ENCODE results near the gene ZCCHC7. TPM values are rescaled to one million over a fixed set of nuclear protein-coding genes. Genes with fewer than 3 reads are reported as not detected.
A peak's percentile ranks its signal among the peaks of the same experiment; 100 is the strongest.
"Not testable (repeated sequence)": the region's sequence is repeated elsewhere in the genome, so short reads cannot be mapped to it uniquely, and the experiment has no call there.

Gene ZCCHC7
- total RNA-seq, 2 experiments from 2014 or later: 20.1 to 20.6 TPM

DNA sequence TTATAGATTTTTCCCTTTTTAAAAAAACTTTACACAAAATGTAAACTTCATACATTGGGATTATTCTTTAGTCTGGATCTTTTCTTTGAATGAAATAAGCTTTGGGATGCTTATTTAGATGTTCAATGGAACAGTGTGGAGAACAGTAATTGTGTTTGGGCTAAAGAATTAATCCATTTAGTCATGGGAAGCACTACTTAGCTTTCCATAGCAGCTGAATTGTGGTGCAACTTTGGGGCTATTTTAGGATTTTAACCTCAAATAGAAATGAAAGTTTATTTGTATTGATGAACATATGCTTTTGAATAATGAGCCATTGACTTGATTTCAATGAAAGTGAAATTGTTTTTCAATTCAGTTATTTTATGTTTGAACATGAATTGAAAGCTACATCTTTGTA lies 72.4 kb downstream of the ZCCHC7 start:
- DNase-seq (no peak), ATAC-seq (no peak)
- Mint-ChIP-seq H3K27me3 (no peaks in the 10 kb centered on the region), H3K4me1 (peaks cover 19% of the 10 kb centered on the region), H3K27ac (no peak overlapping the region), H3K4me3 (no peak overlapping the region), H3K36me3 (peaks cover 21% of the 10 kb centered on the region), H3K9me3 (ENCODE audit: low read depth) (no peaks in the 10 kb centered on the region)
- CTCF ChIA-PET: interaction anchor here (1.3 kb wide), 1 partner anchor 16 kb away, joined by 3 read pairs; no protein-coding TSS in a partner anchor

DNA sequence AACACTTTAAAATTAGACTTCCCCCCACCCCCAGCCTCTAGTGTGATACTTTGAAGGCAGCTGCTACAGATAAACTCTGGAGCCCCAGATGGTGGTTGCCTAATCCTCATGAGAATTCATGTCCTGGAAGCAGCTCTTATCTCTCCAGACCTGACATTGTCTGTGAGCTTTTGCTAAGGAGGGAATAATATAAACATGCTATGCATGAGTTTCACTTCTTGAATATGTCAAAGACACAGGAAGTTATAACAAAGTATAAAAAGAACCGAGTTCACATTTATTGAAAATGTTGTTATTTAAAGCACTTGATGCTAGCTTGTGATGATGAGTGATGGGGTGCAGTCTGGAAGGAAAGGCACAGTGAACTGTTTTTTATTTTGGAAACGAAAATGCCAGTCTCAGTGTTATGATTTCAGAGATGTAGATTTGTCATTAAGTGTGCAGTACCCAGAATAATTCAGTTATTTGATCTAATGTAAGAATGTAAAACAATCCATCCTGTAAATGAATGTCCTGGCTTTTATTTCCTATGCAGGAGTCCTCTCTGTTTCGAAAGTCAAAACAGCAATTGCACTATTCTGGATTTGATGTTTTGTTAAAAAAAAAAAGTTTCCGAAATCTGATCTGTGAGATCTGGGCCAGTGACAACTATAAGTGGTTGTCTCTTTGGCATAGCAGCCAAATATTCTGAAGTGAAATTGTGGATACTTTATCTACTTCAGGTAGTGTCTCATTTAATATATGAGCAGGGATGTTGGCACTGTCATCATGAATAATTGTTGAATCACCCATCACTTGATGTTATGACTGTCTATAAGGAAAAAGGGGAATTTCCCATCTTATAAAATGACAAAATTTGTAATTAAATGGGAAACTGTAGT lies 77.0 kb downstream of the ZCCHC7 start:
- no peak for DNase-seq
- H3K27me3 Mint-ChIP-seq: no peaks in the 10 kb centered on the region
- no peak overlapping the region for H3K27ac Mint-ChIP-seq

DNA sequence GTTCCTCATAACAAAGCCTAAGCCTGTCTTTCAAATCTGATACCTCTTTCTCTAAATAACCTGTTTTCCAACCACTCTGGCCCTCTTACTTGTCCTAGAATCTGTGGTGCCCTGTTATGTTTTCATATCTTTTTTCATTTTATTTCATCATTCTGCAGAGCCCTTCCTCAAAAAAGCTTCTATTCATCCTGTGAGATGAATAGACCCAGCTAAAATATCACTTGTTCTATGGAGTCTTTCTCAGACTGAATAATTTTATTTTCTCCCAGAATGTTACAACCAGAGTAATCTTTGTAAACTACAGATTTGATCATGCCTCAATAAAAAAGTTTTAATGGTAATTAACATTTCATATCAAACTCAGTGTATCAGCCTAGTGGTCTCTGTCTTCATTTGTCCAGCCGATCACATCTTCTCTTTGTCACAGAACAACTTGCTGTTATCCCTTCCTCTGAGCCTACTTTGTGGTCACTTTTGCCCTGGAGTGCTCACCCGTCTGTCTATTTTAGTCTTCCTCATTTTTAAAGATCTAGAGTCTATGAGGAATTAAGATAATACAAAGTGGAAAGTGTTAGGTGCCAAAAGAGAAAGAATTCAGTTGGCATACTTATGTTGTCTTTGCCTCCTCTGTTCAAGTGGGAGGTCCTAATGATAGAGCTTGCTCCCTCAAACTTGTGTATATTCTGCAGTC lies 77.8 kb downstream of the ZCCHC7 start:
- Mint-ChIP-seq H3K4me1 (peaks cover 39% of the 10 kb centered on the region), H3K9me3 (ENCODE audit: low read depth) (peaks cover 2% of the 10 kb centered on the region), H3K27ac (no peak overlapping the region), H3K4me3 (no peak overlapping the region), H3K36me3 (peaks cover 32% of the 10 kb centered on the region), H3K27me3 (no peaks in the 10 kb centered on the region)
- ATAC-seq: no peak
- no peak for DNase-seq
- CTCF ChIA-PET: no interaction called here

More for the DNA sequence above, 77.0 kb downstream of the ZCCHC7 start:
- CTCF ChIA-PET: interaction anchor here (0.5 to 1.7 kb wide), 2 partner anchors 13 to 46 kb away, joined by 4 read pairs; no protein-coding TSS in a partner anchor
- Mint-ChIP-seq H3K9me3 (ENCODE audit: low read depth) (peaks cover 2% of the 10 kb centered on the region), H3K4me3 (no peak overlapping the region), H3K4me1 (peaks cover 39% of the 10 kb centered on the region), H3K36me3 (peaks cover 26% of the 10 kb centered on the region)
- no peak for ATAC-seq

DNA sequence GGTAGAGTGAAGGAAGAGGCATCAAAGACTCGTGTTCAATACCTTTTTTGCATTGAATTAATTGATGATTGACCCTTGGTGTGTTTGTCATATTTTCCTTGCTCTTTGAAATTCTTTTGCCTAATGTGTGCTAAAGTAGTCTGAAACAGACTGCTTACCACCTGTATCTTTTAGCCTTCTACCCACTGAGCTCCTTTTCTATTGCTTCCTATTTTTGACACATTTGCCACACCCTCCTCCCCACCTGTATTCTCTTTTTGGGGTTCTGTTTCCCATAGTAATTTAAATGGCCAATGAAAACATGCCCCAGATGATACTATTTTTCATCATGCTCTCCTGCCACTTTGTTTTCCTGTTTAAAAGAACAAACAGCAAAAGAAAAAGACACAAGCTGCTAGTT lies 78.5 kb downstream of the ZCCHC7 start:
- no peak for ATAC-seq
- H3K36me3 Mint-ChIP-seq: peaks cover 36% of the 10 kb centered on the region
- peaks cover 5% of the 10 kb centered on the region for H3K9me3 Mint-ChIP-seq (ENCODE audit: low read depth)
- CTCF ChIA-PET: no interaction called here
- H3K4me1 Mint-ChIP-seq: peaks cover 39% of the 10 kb centered on the region
- H3K27ac Mint-ChIP-seq: no peak overlapping the region
- H3K4me3 Mint-ChIP-seq: no peak overlapping the region
- no peak for DNase-seq
- no peaks in the 10 kb centered on the region for H3K27me3 Mint-ChIP-seq

DNA sequence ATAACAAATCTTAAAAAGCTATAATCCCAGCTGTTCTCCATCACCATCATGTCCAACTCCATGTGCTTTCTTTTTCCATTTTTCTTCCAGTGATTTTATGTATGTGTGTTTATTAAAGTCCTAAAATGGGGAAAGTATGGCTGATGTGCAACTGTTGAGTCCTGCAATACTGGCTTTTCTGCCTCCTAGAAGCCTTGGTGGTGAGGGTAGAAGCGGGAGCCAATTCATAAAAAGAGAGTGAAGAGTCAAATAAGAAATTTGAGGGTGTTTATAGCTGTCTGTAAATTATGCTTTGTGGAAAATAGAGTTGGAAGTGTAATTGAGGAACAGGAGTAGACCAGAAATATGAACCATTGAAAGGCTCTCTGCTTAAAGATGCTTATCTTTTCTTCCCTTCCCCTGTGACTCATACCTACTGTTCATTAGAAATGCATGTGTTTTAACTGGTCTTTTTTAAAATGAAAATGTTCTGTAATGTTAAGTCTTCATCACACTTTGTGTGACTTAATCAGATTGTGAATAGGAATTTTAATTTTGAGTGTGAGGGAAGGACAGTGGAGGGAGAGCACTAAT lies 80.1 kb downstream of the ZCCHC7 start:
- H3K4me3 Mint-ChIP-seq: no peak overlapping the region
- CTCF ChIA-PET: no interaction called here
- no peaks in the 10 kb centered on the region for H3K27me3 Mint-ChIP-seq

DNA sequence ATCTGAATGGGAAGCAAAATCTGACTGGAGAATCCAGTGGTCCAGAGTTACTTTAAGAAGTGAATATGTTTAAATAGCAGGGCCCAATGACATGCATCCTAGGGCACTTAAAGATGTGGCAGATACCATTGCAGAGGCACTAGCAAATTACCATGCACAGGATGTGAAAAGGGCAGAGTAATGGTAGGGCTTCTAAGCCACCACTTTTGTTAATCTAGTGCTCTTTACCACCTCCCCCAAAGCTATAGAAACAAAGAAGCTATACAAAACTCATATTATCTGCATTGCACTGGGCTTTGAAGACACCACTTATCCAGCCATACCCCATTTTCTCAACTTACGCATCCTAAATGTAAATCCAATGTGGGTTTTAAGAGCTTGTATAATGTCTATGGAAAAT lies 81.2 kb downstream of the ZCCHC7 start:
- H3K27ac Mint-ChIP-seq: no peak overlapping the region
- no peak overlapping the region for H3K4me3 Mint-ChIP-seq
- peaks cover 42% of the 10 kb centered on the region for H3K36me3 Mint-ChIP-seq
- H3K4me1 Mint-ChIP-seq: peaks cover 39% of the 10 kb centered on the region
- ATAC-seq (no peak), DNase-seq (no peak)
- CTCF ChIA-PET: interaction anchor here (1.4 kb wide), 1 partner anchor 11 kb away, joined by 4 read pairs; no protein-coding TSS in a partner anchor
- peaks cover 5% of the 10 kb centered on the region for H3K9me3 Mint-ChIP-seq (ENCODE audit: low read depth)
- no peaks in the 10 kb centered on the region for H3K27me3 Mint-ChIP-seq

More for the DNA sequence above, 80.1 kb downstream of the ZCCHC7 start:
- Mint-ChIP-seq H3K27ac (peak overlapping the region; percentile 64), H3K4me1 (peaks cover 39% of the 10 kb centered on the region), H3K9me3 (ENCODE audit: low read depth) (peaks cover 5% of the 10 kb centered on the region), H3K36me3 (peaks cover 41% of the 10 kb centered on the region)
- ATAC-seq (peak; percentile 83), DNase-seq (no peak)

DNA sequence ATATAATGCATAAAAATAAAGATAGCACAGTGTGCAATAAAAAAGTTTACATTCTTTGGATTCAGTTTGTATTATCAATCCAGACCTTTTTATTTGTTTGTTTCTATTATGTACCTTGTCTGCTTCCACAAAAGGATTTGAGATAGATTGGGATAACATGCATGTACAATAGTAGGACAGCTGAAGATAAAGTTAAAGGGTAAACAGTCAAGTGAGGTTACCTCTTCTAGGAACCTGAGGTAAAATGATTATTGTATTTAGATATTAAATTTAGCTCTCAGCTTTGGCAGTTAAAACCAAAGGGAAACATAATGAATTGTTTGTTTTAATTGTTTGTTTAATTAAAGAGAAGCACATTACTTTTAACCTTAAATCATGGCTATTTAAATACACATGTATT lies 81.7 kb downstream of the ZCCHC7 start:
- CTCF ChIA-PET: interaction anchor here (1.4 kb wide), 1 partner anchor 12 kb away, joined by 4 read pairs; no protein-coding TSS in a partner anchor
- Mint-ChIP-seq H3K4me1 (peaks cover 37% of the 10 kb centered on the region), H3K36me3 (peaks cover 46% of the 10 kb centered on the region), H3K9me3 (ENCODE audit: low read depth) (peaks cover 5% of the 10 kb centered on the region), H3K4me3 (no peak overlapping the region), H3K27ac (no peak overlapping the region), H3K27me3 (no peaks in the 10 kb centered on the region)
- DNase-seq (no peak), ATAC-seq (no peak)

DNA sequence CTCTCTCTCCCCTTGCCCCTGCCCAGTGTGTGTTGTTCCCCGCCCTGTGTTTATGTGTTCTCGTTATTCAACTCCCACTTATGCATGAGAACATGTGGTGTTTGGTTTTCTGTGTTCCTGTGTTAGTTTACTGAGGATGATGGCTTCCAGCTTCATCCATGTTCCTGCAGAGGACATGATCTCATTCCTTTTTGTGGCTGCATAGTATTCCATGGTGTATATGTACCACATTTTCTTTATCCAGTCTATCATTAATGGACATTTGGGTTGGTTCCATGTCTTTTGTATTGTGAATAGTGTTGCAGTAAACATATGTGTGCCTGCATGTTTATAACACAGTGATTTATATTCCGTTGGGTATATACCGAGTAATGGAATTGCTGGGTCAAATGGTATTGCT lies 83.1 kb downstream of the ZCCHC7 start:
- ATAC-seq; H3K27ac Mint-ChIP-seq; H3K4me3 Mint-ChIP-seq; DNase-seq; H3K27me3 Mint-ChIP-seq; CTCF ChIA-PET; H3K9me3 Mint-ChIP-seq (ENCODE audit: low read depth): not testable (repeated sequence)
- H3K36me3 Mint-ChIP-seq: peaks cover 52% of the 10 kb centered on the region
- H3K4me1 Mint-ChIP-seq: peaks cover 24% of the 10 kb centered on the region

DNA sequence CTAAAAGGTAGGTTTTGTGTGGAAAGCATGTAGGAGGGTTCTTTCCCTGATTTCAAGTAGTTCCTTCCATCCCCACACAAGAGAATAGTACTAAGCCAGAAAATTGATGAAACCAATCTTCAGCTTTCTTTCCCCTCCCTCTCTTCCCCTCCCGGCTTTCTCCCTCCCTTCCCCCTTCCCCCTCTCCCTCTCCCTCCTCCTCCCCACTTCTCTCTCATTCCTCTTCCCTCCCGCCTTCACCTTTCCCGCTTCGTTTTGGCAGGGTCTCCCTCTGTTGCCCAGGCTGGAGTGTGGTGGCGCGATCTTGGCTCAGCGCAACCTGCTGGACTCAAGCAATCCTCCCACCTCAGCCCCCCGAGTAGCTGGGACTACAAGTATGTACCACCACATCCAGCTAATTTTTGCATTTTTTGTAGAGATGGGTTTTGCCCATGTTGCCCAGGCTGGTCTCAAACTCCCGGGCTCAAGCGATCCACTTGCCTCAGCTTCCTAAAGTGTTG lies 85.8 kb downstream of the ZCCHC7 start:
- Mint-ChIP-seq H3K27me3 (no peaks in the 10 kb centered on the region), H3K36me3 (peaks cover 47% of the 10 kb centered on the region), H3K27ac (no peak overlapping the region), H3K4me3 (no peak overlapping the region), H3K4me1 (peaks cover 22% of the 10 kb centered on the region), H3K9me3 (ENCODE audit: low read depth) (peaks cover 3% of the 10 kb centered on the region)
- DNase-seq (no peak), ATAC-seq (no peak)
- CTCF ChIA-PET: no interaction called here

DNA sequence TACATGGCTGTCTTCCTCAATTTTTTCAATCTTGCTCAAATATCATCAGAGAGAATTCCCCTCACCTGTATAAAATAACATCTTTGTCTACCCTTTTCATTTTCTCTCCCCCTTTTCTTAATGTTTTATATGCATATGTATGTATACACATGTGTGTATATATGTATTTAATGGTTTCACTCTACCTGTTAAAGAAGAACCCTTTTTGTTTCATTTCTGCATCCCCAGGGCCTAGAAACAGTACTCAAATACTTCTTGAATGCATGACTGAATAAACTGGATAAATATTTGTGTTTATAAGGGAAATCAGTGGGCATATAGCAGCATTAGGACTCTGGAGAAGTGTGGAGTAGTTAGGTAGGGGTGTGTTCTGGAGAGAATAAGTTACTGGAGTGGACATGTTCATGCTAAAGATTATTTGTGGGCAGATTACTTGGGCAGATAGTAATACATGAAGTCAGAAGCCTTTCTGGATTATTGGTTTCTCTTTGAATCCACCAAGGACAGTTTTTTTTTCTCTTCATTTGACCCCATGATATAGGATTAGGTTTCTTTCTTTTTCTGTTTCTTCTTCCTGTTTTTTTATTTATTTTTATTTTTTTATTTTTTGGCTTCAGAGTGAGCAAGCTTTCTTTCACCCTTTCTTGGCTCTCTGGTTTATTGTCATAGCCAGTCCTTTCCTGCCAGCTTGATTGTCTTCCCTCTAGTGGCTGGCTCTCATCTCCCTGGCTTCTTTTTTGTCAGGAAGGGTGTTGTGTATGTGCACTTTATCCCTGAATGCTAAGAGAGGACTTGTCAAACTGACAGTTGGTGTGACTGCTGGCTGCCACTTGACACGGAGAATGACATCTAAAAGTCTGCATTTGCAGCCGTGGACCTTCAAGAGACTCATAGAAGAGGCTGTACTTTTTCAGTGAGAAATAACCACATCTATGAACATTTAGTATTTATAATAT lies 89.3 kb downstream of the ZCCHC7 start:
- H3K27ac Mint-ChIP-seq: no peak overlapping the region
- H3K27me3 Mint-ChIP-seq: no peaks in the 10 kb centered on the region
- DNase-seq (no peak), ATAC-seq (no peak)
- H3K4me1 Mint-ChIP-seq: peaks cover 25% of the 10 kb centered on the region
- no peaks in the 10 kb centered on the region for H3K9me3 Mint-ChIP-seq (ENCODE audit: low read depth)
- H3K4me3 Mint-ChIP-seq: no peak overlapping the region
- CTCF ChIA-PET: no interaction called here
- peaks cover 24% of the 10 kb centered on the region for H3K36me3 Mint-ChIP-seq

DNA sequence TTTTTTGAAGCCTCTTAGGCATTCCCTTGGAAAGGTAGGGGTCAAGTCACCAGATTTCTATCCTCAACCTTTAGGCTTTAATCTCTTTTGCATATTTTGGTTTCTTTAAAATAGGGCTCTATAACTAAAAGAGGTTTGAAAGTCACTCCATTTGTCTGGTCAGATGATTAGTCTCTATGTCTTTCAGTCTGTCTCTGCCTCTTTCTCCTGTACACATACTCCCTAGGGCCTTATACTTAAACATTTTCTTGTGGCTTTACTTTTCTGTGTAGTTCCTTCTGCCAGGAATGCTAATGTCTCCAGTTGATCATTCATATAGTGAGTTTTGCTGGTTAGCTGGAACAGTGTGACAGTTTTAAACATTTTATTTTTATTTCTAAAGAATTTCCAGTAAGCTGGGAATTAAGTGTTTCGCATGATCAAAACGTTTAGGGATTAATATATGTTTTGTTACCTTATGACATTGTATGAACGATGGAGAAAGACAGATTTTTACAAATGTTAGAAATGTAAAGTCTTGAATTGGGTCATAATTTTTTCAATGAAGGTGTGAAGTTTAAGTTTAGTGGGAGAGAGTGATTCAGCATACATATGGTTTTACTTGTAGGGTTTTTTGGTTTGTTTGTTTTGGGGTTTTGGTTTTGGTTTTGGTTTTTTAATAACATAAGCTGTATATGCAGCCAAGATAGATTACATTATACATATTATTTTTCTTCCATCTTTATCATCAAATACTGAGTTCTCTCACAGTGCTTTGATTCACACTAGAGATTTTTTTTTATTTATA lies 90.6 kb downstream of the ZCCHC7 start:
- DNase-seq: no peak
- no peak overlapping the region for H3K4me3 Mint-ChIP-seq
- H3K27me3 Mint-ChIP-seq: no peaks in the 10 kb centered on the region
- H3K36me3 Mint-ChIP-seq: peaks cover 17% of the 10 kb centered on the region
- CTCF ChIA-PET: interaction anchor here (0.8 kb wide), 1 partner anchor 100 kb away, joined by 3 read pairs; no protein-coding TSS in a partner anchor
- no peaks in the 10 kb centered on the region for H3K9me3 Mint-ChIP-seq (ENCODE audit: low read depth)
- peaks cover 25% of the 10 kb centered on the region for H3K4me1 Mint-ChIP-seq
- peak overlapping the region; percentile 14 for H3K27ac Mint-ChIP-seq
- peak; percentile 49 for ATAC-seq

DNA sequence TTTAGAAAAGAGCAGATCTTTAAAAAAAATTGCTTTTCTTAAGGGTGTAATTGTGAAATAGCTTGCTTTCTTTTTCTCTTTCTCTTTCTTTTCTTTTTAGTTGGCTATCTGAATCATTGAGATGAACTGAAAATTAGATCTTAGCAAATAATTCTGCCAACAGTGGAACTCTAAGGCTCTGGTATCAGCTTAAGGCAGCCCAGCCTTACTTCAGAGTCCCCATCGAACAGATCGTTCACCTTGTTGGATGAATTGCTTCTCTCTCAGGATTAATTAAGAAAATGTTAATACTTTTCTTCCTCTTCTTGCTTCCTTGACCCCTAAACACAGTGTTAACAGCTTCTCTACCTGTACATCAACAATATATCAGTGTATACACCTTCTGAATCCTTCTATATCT lies 92.1 kb downstream of the ZCCHC7 start:
- Mint-ChIP-seq H3K36me3 (peaks cover 13% of the 10 kb centered on the region), H3K27ac (no peak overlapping the region), H3K9me3 (ENCODE audit: low read depth) (no peaks in the 10 kb centered on the region), H3K27me3 (no peaks in the 10 kb centered on the region), H3K4me3 (no peak overlapping the region), H3K4me1 (peaks cover 25% of the 10 kb centered on the region)
- ATAC-seq (no peak), DNase-seq (no peak)
- CTCF ChIA-PET: no interaction called here

All from activated CD8-positive, alpha-beta memory T cell treated with anti-CD3 and anti-CD28 coated beads, Interleukin-2, amount 10 ng/mL, durations not matched to agents 7 days and 5 days (primary cell).